Astrocyte of the cerebellum (primary cell): ENCODE data around the gene ID4.
A peak's percentile ranks its signal among the peaks of the same experiment; 100 is the strongest.

ENCODE experiments used
- DNase-seq: peaks from one replicate; pipeline ENCODE4 v3.0.0-alpha.2; 2011; ENCODE audit warnings: low read depth
- H3K4me3 ChIP-seq: 2 replicates; pipeline ENCODE4 v1.5.1; 2011; ENCODE audit warnings: mild to moderate bottlenecking, low read depth, low read length, moderate library complexity
- CTCF ChIP-seq: IDR thresholded peaks from 2 replicates; pipeline ENCODE4 v1.5.1; 2012; ENCODE audit warnings: low read length, low read depth, moderate library complexity, mild to moderate bottlenecking; ENCODE audit errors: missing control alignments
- in situ Hi-C: cut with HindIII; loops from 2 replicates; pipeline ENCODE4 v1.10.0; 2017; ENCODE audit warnings: low sequenced_read_pairs

The ID4 gene

GRCh38 chr6:19806971-19807396 is 30.2 kb upstream of the ID4 start:
- in situ Hi-C loops = no loop called here
- no peak overlapping the region for H3K4me3 ChIP-seq
- TF ChIP-seq CTCF = no peak
- DNase-seq = no peak

GRCh38 chr6:19811397-19812079 is 25.6 kb upstream of the ID4 start:
- TF ChIP-seq CTCF = no peak
- in situ Hi-C loops = no loop called here
- H3K4me3 ChIP-seq = no peak overlapping the region
- DNase-seq = no peak

- H3K4me3 ChIP-seq = no peak overlapping the region
- in situ Hi-C loops = no loop called here
- TF ChIP-seq CTCF = peak; percentile 72
- peak; percentile 38 for DNase-seq
Measured at GRCh38 chr6:19812512-19813119, 24.6 kb upstream of the ID4 start.

- no peak for TF ChIP-seq CTCF
Measured at GRCh38 chr6:19818805-19819204, 18.4 kb upstream of the ID4 start.

GRCh38 chr6:19824058-19824807 is 12.9 kb upstream of the ID4 start:
- no peak for DNase-seq
- in situ Hi-C loops = no loop called here
- no peak overlapping the region for H3K4me3 ChIP-seq
- no peak for TF ChIP-seq CTCF

More at GRCh38 chr6:19818805-19819204, 18.4 kb upstream of the ID4 start:
- DNase-seq = no peak
- H3K4me3 ChIP-seq = no peak overlapping the region
- in situ Hi-C loops = no loop called here

- TF ChIP-seq CTCF = no peak
- in situ Hi-C loops = no loop called here
- H3K4me3 ChIP-seq = no peak overlapping the region
- DNase-seq = no peak
Measured at GRCh38 chr6:19827247-19827646, 9.9 kb upstream of the ID4 start.
